Esophagus muscularis mucosa (tissue), 4 donors: Measurements from ENCODE around the gene GFOD1. TPM values are rescaled to one million over a fixed set of nuclear protein-coding genes. Genes with fewer than 3 reads are reported as not detected.
A peak's percentile ranks its signal among the peaks of the same experiment; 100 is the strongest.

Experiments
- DNase-seq: peaks from one replicate; pipeline ENCODE4 v3.0.0-alpha.2; 2017; ENCODE audit errors: extremely low spot score
- H3K27ac ChIP-seq, 4 donors: fragments of 200-600 bp; sonication (generic); replicated peaks in 1 of 4; 1 replicate in 3 of 4; 2 replicates in 1 of 4; pipeline ENCODE4 v1.5.1; 2016 to 2019; ENCODE audit warnings: mild to moderate bottlenecking in 1 of 4
- H3K27me3 ChIP-seq, 4 donors: fragments of 200-600 bp; sonication (generic); one replicate each; pipeline versions ENCODE4 v1.5.1 to v1.6.0; 2016 to 2019
- H3K36me3 ChIP-seq, 4 donors: fragments of 200-600 bp; sonication (generic); one replicate each; pipeline ENCODE4 v1.5.1; 2016 to 2019
- H3K4me1 ChIP-seq, 4 donors: fragments of 200-600 bp; sonication (generic); one replicate each; pipeline ENCODE4 v1.5.1; 2016 to 2019
- H3K4me3 ChIP-seq, 4 donors: fragments of 200-600 bp; sonication (generic); 1 replicate in 2 of 4; 2 replicates in 2 of 4; pipeline ENCODE4 v1.5.1; 2016 to 2019; ENCODE audit warnings: mild to moderate bottlenecking in 4 of 4, moderate library complexity in 1 of 4
- H3K9me3 ChIP-seq, 4 donors: fragments of 200-600 bp; sonication (generic); 1 replicate in 3 of 4; 2 replicates in 1 of 4; pipeline ENCODE4 v1.5.1; 2016 to 2019
- CTCF ChIP-seq, 3 experiments: fragments of 200-600 bp in 2 of 3; fragments of 450-650 bp in 1 of 3; sonication (generic) in 2 of 3; IDR thresholded peaks; one replicate each; pipeline ENCODE4 v1.5.1; 2017 to 2019; ENCODE audit warnings: antibody characterized with exemption in 3 of 3, mild to moderate bottlenecking in 2 of 3, moderate library complexity in 1 of 3
- EP300 ChIP-seq: sonication (generic); formaldehyde crosslinking; IDR thresholded peaks from one replicate; pipeline ENCODE4 v1.6.1; 2017; ENCODE audit warnings: antibody characterized with exemption
- POLR2A ChIP-seq: fragments of 450-650 bp; IDR thresholded peaks from one replicate; pipeline ENCODE4 v1.6.1; 2017; ENCODE audit warnings: antibody characterized with exemption, moderate library complexity, mild to moderate bottlenecking, low read depth
- POLR2AphosphoS5 ChIP-seq, 2 donors: sonication (generic); formaldehyde crosslinking; IDR thresholded peaks; one replicate each; pipeline ENCODE4 v1.6.1; 2017; ENCODE audit warnings: antibody characterized with exemption in 2 of 2
- WGBS: methylation state at CpG from one replicate; pipeline ENCODE4 v1.1.5; 2018; 5-methylcytosine and 5-hydroxymethylcytosine counted together
- intact Hi-C: fragments of 100-400 bp; cut with DNase I; formaldehyde crosslinking; loops from one replicate; pipeline ENCODE4 v1.15.1; 2023
- total RNA-seq, 4 donors: library from RNA; depleted of rRNA; stranded (reverse); fragments of >200 nt; gene quantifications; one replicate each; pipeline versions ENCODE4 v1.1.0 to v1.2.1, GENCODE V29; 2016

GFOD1 gene
- total RNA-seq, 4 donors from 2014 or later, result 21.7 to 34.5 (median 25.8) TPM

GRCh38 chr6:13490402-13490801 lies 3.0 kb upstream of the GFOD1 start:
- Histone ChIP-seq H3K36me3 (no peaks in the 10 kb centered on the region), H3K27ac (no peak overlapping the region), H3K9me3 (peaks cover 0 to 5% (median 0%) of the 10 kb centered on the region in 4 donors), H3K4me1 (peaks cover 10 to 23% (median 18%) of the 10 kb centered on the region in 4 donors), H3K27me3 (no peaks in the 10 kb centered on the region), H3K4me3 (no peak overlapping the region)
- TF ChIP-seq CTCF (IDR thresholded peaks at IDR 0.05), result no peak
- no peak for TF ChIP-seq POLR2AphosphoS5 (IDR thresholded peaks at IDR 0.05)
- no peak for TF ChIP-seq POLR2A
- no peak for TF ChIP-seq EP300
- WGBS, result 100% methylated on average over 3 of the region's 3 CpGs
- no peak for DNase-seq
- intact Hi-C loops, result no loop called here

- H3K9me3 ChIP-seq, result peaks cover 0 to 5% (median 0%) of the 10 kb centered on the region in 4 donors
- intact Hi-C loops, result loop anchor here (5.0 kb wide), 1 partner anchor 152 kb away; no protein-coding TSS in a partner anchor
- peak overlapping the region in 2 of 4 donors; percentile 89 to 93 for H3K27ac ChIP-seq
- peaks cover 9 to 36% (median 31%) of the 10 kb centered on the region in 4 donors for H3K4me1 ChIP-seq
- H3K36me3 ChIP-seq, result no peaks in the 10 kb centered on the region
- no peaks in the 10 kb centered on the region for H3K27me3 ChIP-seq
- TF ChIP-seq EP300 (no peak), POLR2AphosphoS5 (IDR thresholded peaks at IDR 0.05) (no peak), POLR2A (no peak), CTCF (IDR thresholded peaks at IDR 0.05) (no peak)
- no peak for DNase-seq
- WGBS, result 92% methylated on average over 8 of the region's 8 CpGs
- peak overlapping the region in 2 of 4 donors; percentile 72 to 92 for H3K4me3 ChIP-seq
Observed at GRCh38 chr6:13488896-13489237, 1.5 kb upstream of the GFOD1 start.

GRCh38 chr6:13488015-13488895 lies 855 bp upstream of the GFOD1 start:
- Histone ChIP-seq H3K4me1 (peaks cover 13 to 38% (median 32%) of the 10 kb centered on the region in 4 donors), H3K27ac (peak overlapping the region; percentile 89 to 96 (median 94)), H3K9me3 (peaks cover 0 to 5% (median 0%) of the 10 kb centered on the region in 4 donors), H3K4me3 (peak overlapping the region; percentile 72 to 93 (median 88)), H3K27me3 (no peaks in the 10 kb centered on the region), H3K36me3 (no peaks in the 10 kb centered on the region)
- no peak for DNase-seq
- intact Hi-C loops, result loop anchor here (5.0 kb wide), 1 partner anchor 151 kb away; no protein-coding TSS in a partner anchor
- WGBS, result 16% methylated on average over 52 of the region's 57 CpGs
- TF ChIP-seq POLR2A (no peak), POLR2AphosphoS5 (IDR thresholded peaks at IDR 0.05) (no peak), EP300 (no peak), CTCF (IDR thresholded peaks at IDR 0.05) (no peak)

GRCh38 chr6:13486679-13487121 lies 700 bp downstream of the GFOD1 start:
- WGBS, result 0% methylated on average over 13 of the region's 39 CpGs
- H3K9me3 ChIP-seq, result peaks cover 0 to 5% (median 0%) of the 10 kb centered on the region in 4 donors
- H3K4me3 ChIP-seq, result peak overlapping the region; percentile 72 to 93 (median 88)
- peak overlapping the region; percentile 89 to 96 (median 94) for H3K27ac ChIP-seq
- TF ChIP-seq POLR2A (no peak), POLR2AphosphoS5 (IDR thresholded peaks at IDR 0.05) (peak in 1 of 2 donors; percentile 27), EP300 (no peak)
- H3K36me3 ChIP-seq, result no peaks in the 10 kb centered on the region
- H3K27me3 ChIP-seq, result no peaks in the 10 kb centered on the region
- H3K4me1 ChIP-seq, result peaks cover 22 to 38% (median 32%) of the 10 kb centered on the region in 4 donors
- no peak for DNase-seq
- intact Hi-C loops, result loop anchor here (5.0 kb wide), 1 partner anchor 149 kb away; no protein-coding TSS in a partner anchor

GRCh38 chr6:13485923-13486562 lies 1.4 kb downstream of the GFOD1 start:
- DNase-seq, result no peak
- Histone ChIP-seq H3K9me3 (peaks cover 0 to 5% (median 0%) of the 10 kb centered on the region in 4 donors), H3K27ac (peak overlapping the region; percentile 89 to 96 (median 94)), H3K4me3 (peak overlapping the region; percentile 72 to 93 (median 88)), H3K27me3 (no peaks in the 10 kb centered on the region), H3K4me1 (peaks cover 28 to 38% (median 35%) of the 10 kb centered on the region in 4 donors), H3K36me3 (peaks cover 0 to 4% (median 0%) of the 10 kb centered on the region in 4 donors)
- intact Hi-C loops, result loop anchor here (5.0 kb wide), 1 partner anchor 149 kb away; no protein-coding TSS in a partner anchor
- WGBS, result 0% methylated on average over 30 of the region's 38 CpGs
- TF ChIP-seq POLR2AphosphoS5 (IDR thresholded peaks at IDR 0.05) (peak; percentile 21 to 41), EP300 (no peak), CTCF (IDR thresholded peaks at IDR 0.05) (no peak), POLR2A (no peak)
